GM10847 (cell line): ENCODE results near the gene SLC25A34.

Experiments used
- POLR2A ChIP-seq: IDR thresholded peaks from 2 replicates; pipeline ENCODE4 v1.6.1; 2011; ENCODE audit not compliant: insufficient read length; ENCODE audit errors: extremely low read depth

SLC25A34 gene

DNA sequence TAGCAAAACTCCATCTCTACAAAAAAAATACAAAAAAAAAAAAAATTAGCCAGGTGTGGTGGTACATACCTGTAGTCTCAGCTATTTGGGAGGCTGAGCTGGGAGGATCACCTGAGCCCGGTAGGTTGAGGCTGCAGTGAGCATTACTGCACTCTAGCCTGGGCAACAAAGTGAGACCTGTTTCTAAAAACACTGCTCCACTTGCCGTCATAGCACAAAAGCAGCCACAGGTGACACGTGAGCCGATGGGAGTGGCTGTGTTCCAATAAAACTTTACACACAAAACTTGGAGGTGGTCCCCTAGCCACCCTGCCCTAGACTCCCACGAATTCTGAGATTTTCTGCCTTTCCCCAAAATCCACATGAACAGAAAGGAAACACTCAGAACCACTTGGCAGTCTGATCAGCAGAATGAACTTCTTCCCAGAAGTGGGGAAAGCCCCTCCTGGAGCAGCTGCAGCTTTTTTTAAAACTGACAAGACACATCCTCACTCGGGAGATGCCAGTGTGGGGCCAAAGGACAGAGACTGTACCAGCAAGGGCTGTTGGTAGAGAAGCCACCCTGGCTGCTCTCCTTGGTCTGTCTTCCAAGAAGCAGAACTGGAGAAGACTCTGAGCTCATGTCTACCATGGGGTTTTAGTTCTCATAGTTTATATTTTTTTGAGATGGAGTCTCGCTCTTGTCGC lies 28.7 kb upstream of the SLC25A34 start:
- no peak for TF ChIP-seq POLR2A

DNA sequence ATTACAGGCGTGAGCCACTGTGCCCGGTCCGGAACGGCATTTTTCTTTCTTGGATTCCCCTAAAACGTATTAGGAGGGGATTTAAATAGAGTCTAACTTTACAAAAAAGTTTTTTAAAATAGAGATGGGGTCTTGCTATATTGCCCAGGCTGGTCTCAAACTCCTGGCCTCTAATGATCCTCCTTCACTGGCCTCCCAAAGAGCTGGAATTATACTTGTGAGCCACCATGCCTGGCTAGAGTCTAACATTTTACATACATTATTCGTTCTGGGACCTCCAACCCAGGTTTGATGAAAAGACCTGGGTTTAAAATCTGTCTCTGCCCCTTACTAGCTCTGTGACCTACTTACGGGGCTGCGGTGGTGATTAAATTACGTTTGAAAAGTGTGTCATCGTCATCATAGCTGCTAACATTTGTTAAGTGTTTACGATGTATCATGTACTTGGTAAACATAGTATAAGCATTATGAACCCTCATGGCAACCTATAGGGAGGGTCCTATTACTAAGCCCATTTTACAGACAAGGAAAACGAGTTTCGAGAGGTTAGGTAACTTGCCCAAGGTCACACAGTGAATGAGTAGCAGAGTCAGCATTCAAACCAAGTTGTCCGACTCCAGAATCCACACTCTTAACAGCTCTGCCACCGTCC lies 27.4 kb upstream of the SLC25A34 start:
- TF ChIP-seq POLR2A: no peak

DNA sequence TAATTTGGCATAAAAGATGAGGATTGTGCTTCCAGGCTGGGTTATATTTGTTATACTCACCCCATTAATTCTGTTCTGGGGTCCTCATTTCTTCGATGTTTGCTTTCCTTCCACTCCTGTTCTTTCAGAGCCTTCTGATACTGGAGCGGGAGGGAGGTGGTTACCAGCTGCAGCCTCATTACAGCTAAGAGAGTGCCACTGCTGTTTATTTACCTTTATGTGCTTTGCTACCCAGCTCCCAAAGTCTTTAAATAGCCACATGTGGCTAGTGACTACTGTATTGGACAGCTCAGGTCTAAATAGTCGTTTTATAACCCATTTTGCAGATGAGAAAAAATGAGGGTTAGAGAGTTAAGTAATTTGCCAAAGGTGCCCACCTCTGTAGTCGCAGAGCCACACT lies 26.8 kb upstream of the SLC25A34 start:
- TF ChIP-seq POLR2A: no peak

DNA sequence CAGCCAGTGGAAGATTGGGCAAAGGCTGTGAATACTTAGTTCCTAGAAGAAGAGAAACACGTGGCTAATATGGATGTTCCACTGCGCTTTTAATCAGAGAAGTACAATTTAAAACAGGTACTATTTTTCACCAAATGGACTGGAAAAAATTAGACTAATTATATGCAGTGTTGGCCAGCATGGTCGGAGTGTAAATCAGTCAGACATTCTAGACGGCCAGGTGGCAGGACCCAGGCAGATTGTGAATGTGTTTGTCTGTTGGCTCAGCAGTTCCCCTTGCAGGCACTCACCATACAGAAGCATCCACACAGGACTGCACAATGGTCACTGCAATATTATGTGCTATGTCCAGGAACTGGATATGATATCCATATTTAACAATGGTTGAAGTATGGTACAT lies 23.9 kb upstream of the SLC25A34 start:
- no peak for TF ChIP-seq POLR2A

DNA sequence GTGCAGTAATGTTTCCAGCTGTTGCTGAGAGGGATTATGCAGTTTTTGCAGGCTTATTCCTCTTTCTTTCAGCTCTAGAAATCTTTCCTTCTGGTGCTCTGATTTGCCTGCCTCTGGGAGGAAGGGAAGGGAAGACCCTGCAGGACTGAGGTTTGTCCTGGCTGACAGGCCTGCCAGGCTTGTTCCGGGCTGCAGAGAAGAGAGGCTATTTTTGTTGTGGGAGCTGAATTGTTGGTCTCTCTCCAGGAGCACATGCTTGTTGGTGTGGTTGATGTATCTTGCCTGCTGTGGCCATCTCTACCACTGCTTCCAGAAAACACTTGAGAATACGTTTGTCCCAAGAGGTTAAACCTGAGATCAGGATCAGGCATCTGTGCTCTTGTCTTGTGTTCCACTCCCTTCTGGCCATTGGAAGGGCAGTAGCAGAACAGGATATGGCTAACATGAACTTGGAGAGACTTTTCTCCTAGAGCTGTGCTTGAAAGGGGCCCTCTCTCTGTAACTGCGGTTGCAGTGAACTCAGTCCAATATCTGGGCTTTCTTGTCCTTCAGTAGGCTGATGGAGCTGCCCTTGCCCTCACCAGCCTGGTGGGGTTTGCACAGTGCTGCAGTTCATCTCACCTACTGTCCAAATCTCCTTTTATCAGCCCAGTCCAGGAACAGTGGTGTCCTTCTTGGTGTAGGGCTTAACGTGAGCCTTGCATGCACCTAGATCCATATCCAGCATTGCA lies 21.5 kb upstream of the SLC25A34 start:
- TF ChIP-seq POLR2A: no peak

DNA sequence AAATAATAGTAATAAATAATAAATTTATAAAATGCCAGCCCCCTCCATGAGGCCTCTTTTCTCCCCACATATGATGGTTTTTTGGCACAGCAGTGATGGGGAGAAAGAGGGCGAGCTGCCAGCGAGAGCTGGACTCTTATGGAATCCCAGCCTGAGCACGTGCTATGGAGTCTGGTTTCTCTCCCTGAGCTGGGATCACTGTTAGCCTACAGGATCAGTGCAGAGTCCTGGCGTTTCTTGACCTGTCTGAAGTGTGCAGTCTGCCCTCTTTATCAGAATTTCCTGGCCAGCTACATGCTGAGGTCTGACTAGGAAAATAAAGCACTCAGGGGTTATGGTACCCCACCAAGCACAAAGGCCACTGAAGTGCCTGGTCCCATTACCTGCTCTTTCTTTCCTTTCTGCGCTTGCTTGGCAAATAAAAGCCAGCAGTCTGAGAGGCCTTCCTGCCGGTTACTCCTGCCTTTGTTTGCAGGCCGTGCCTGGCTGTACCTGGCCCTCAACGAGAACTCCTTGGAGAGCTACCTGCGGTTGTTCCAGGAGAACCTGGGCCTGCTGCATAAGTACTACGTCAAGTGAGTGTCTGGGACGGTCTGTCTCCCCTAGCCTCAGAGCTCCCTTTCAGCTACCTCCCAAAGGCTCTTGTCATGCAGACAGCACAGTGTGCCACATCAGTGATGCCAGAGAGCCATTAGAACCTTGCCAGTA lies 18.5 kb upstream of the SLC25A34 start:
- TF ChIP-seq POLR2A: no peak

DNA sequence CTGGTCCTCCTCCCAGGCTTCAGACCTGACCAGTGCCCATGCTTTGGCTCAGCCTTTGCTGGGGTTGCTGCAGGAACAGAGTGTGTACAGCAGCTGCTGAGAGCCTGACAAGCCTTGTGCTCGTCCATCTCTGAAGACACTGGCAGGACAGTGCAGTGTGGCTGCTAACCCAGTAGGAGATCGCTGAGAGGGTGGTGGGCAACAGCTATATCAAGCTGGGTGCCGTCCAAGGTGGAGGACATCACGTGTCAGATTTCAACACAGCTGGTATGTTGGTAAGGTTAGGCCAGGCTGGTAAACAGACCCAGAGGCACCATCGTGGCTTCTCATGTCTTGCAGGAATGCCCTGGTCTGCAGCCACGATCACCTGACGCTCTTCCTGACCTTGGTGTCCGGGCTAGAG lies 17.9 kb upstream of the SLC25A34 start:
- TF ChIP-seq POLR2A: no peak

DNA sequence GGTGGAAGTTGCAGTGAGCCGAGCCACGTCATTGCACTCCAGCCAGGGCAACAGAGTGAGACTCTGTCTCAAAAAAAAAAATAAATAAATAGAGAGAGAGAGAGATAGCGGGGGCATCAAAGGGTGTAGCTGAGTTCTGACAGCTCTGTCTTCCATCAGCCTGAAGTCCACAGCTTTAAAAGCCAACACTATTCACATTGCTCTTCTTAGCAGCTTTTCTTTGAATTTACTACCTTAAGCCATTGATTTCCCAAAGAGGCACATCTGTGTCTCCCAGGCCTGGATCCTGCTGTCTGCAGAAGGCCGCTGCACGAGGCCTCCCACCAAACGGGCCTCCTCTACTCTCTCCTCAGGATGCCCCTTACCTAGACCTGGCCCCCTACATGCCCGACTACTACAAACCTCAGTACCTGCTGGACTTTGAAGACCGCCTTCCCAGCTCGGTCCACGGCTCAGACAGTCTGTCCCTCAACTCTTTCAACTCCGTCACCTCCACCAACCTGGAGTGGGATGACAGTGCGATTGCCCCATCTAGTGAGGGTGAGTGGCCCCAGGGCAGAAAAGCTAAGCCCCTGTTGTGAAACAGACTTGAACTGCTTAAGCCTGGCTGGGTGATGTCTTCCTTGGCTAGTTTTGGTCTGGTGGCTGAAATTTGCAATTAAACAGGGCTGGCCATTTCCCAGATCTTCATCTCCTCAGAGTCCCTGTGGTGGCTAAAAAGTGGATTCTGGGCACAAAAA lies 16.5 kb upstream of the SLC25A34 start:
- no peak for TF ChIP-seq POLR2A

DNA sequence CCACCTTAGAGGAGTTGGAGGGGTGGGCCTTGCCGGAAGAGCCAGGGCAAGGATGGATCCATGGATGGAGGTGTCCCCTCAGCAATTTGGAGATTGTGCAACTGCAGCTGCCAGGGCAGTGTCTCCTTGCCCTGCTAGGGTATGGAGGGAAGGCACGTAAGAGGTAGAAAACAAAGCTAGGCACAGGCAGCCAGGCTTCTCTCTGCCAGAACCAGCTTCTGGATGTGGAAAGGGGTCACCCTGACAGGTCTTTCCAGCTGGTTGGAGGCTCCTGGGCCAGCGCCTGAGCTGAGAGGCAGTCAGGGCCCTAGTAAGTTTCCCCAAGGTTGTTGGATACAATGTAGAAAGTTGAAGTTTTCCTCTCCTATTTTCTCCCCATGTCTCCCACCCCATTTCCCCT lies 15.2 kb upstream of the SLC25A34 start:
- no peak for TF ChIP-seq POLR2A

DNA sequence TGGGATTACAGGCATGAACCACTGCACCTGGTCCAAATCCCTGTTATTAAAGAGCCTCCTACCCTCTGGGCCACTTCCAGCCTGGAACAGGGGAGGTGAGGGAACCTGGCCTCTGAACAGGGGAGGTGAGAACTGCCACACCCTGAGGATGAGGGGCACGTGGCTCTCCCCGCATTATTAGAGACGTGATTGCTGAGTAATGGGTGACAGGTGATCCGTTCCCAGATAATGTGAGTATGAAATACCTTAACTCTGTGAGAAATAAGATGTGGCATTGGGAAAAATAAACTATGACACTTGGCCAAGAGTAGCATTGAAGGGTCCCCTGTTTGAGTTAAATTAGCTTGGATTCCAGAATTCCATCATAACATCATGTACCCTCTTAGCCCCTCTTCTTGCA lies 13.6 kb upstream of the SLC25A34 start:
- TF ChIP-seq POLR2A: no peak

DNA sequence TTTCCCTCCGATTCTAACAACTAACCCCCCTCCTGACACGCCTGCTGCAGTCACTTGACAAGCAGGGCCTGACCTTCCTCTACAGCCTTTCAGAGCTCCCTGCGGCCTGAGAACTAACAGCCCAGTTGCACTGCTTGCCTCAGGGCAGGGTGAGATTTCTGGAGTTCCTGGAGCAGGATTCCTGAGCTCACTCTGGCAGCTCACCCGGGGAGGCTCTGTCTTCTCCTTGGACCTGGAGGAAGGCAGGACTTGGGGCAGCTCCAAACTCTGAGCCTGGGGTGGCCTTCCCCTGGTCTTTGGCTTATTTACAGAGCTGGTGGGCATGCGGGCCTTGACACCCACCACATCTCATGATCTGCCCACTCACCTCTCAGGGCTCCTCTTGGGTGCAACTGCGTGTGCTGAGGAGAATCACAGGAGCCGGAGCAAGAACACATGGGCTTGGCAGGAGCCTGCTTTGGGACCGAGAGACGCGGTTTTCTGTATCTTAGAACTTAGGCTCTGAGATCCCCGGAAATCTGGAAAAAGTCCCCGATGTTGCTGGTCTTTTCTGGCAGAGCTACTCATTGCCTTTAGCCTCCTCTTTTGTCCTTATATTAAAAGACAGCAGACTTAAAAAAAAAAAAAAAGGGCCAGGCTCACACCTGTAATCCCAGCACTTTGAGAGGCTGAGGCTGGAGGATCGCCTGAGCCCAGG lies 13.1 kb upstream of the SLC25A34 start:
- no peak for TF ChIP-seq POLR2A

DNA sequence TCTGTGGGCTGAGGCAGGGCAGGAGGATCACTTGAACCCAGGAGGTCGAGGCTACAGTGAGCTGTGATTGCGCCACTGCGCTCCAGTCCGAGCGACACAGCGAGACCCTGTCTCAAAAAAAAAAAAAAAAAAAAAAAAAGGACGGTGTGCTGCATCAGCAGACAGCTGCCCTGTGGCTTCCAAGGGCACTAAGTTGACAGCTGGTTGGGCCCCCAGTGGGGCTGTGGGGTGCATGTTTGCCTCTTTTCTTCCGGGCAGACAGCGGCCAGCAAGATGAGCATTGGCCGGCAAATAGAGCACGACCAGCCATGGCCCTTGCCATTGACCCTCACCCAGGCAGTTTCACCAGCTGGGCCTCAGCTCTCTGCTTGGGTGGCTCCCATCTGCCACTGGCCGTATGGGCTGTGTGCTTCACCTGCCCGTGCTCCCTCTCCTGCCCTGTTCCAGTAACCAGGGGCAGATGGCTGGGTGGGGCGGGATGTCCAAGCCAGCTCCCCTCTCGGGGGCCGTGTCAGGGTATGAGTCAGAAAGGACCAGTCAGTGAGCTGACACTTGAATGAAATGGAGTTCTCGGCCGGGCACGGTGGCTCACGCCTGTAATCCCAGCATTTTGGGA lies 12.3 kb upstream of the SLC25A34 start:
- no peak for TF ChIP-seq POLR2A

DNA sequence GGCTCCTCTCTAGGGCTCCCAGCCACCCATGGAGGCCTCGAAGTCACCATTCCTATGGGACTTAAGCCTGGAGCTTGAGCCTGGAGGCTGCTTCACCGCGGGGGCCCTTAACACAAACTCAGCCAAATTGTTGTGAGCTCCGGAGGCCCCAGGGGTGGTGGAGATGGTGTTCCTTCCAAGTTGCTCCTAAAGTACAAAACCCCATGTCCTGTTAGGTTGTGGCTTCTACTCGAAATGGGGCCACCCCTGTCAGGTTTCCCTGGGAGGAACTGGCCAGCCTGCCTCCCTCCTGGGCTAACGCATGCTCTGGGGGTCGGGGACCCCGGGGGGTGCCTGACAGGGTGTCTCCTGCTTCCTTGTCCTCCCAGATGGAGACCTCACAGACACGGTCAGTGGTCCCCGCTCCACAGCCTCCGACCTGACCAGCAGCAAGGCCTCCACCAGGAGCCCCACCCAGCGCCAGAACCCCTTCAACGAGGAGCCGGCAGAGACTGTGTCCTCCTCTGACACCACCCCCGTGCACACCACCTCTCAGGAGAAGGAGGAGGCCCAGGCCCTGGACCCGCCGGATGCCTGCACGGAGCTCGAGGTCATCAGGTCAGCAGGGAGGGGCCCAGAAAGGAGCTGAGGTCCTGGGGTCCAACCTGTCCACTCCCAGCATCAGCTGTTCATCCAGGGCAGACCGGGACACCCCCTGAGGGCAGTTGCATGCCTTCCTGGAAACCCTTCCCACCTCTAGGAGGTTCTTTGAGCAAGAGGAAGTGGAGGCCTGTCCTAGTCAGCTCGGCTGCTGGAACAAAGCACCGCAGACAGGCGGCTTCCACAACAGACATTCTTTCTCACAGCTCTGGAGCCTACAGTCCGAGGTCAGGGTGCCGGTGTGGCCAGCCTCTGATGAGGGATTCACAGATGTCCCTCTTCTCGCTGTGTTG lies 10.8 kb upstream of the SLC25A34 start:
- no peak for TF ChIP-seq POLR2A
